ENCODE measurements around the gene DYNC1LI2. TPM values are rescaled to one million over a fixed set of nuclear protein-coding genes. Genes with fewer than 3 reads are reported as not detected.
"Not testable (repeated sequence)": the region's sequence is repeated elsewhere in the genome, so short reads cannot be mapped to it uniquely, and the experiment has no call there.

Gene DYNC1LI2
- total and polyA plus RNA-seq, 5 donors, result 42.0 to 110 (median 89.6) TPM

DNA sequence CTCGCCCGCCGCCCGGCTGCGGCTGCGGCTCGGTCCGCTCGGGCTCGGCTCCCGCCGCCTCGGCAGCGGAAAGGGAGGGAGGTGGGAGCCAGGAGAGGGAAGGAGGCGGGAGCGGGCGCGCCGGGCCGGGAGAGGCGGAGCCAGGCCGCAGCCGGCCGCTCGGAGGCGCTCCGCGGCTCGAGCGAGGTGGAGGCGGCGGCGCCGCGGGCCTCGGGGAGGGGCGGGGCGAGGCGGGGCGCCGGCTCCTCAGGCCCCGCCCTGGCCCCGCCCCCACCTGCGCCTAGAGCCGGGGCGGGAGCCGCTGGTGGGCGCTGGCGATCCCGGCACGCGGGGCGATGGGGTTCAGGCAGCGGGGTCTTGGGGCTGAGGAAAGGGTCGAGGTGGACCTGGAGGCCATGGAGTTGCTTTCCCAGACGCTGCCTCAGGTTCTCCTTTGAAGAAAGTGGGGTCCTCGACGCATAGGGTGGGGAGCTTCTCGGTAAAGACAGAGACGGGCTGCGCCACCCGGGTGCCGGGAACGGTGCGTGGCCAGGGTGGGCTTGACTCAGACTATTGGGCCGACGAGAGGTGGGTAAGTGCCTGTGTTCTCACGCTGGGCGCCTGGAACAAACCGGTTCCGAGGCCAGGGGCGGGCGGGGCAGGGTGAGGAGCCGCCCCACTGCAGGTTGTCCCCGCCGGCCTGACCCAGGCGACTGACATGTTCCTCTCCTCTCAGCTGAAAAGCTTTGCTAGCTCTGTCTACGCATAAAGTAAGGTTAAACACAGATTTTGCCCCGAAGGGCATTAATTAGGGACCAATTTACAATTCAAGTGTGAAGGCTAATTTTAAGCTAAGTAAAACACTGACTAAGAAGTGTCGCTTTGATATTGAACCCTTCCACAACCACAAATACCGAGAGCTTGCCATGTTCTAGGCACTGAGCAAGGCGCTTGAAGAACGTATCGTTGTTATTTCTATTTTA, 54.5 kb downstream of the DYNC1LI2 start, which contains the start of gene CMTM4:
Gene CMTM4 (minus strand): TSS at position 75 of the 962 bp plus-strand sequence. CDS start 218 bp downstream, outside the sequence.
- Histone ChIP-seq H3K4me1 (ENCODE audit: control insufficient read depth, insufficient read depth, low read length) (peaks cover 7% of the 10 kb centered on the region), H3K9me3 (ENCODE audit: control insufficient read depth, low read length) (no peaks in the 10 kb centered on the region), H3K4me3 (ENCODE audit: low read length) (peak within 1 kb of the TSS; percentile 55), H3K27ac (ENCODE audit: low read length) (no peak within 1 kb of the TSS), H3K27me3 (ENCODE audit: control insufficient read depth, insufficient read depth) (no peaks in the 10 kb centered on the region)
- peak; percentile 86 to 95 (median 94) for DNase-seq
- intact Hi-C loops (cut with DNase I), result no loop called here
- ATAC-seq, result peak; percentile 95 to 97
- 4% methylated on average over 83 of the region's 84 CpGs for WGBS

DNA sequence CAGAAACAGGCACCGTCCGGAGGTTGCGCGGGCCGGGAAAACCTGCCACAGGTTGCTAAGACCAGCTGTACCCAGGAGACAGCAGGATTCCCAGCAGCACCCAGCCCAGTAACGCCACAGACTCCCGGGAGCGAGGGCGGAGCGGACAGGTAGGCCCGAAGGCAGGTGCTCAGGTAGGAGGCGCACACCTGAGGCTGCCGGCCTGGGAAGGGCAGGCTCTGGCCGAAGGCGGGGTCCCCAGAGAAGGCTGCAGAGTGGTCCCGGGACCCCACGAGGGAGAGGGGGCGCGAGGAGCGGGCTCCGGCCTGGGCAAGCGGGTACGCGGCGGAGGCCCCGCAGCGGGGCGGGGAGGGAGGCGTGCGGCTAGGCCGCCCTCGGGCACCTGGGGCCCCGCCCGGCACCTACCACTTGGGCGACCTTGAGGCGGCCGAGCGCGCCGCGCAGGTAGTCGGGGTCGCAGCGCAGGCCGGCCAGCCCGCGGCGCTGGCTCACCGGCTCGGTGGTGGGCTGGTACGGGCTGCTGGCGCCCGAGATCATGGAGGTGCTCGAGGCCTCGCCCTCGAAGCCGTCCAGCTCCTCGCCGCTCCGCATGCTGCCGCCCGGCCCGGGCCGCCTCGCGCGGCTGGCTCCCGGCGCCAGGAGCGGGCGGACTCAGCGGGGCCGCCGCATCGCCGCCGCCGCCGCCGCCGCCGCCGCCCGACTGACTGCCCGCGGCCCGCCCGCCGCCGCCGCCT, 55.3 kb downstream of the DYNC1LI2 start:
- ATAC-seq (peak; percentile 11 to 18), DNase-seq (peak; percentile 23 to 71 (median 68))
- intact Hi-C loops (cut with DNase I), result no loop called here
- no peaks in the 10 kb centered on the region for H3K9me3 ChIP-seq (ENCODE audit: control insufficient read depth, low read length)
- no peak overlapping the region for H3K27ac ChIP-seq (ENCODE audit: low read length)
- peak overlapping the region; percentile 55 for H3K4me3 ChIP-seq (ENCODE audit: low read length)
- H3K27me3 ChIP-seq (ENCODE audit: control insufficient read depth, insufficient read depth), result no peaks in the 10 kb centered on the region
- peaks cover 7% of the 10 kb centered on the region for H3K4me1 ChIP-seq (ENCODE audit: control insufficient read depth, insufficient read depth, low read length)
- WGBS, result 2% methylated on average over 91 of the region's 91 CpGs

- H3K4me1 ChIP-seq (ENCODE audit: control insufficient read depth, insufficient read depth, low read length), result peaks cover 7% of the 10 kb centered on the region
- 60% methylated on average over 8 of the region's 8 CpGs for WGBS
- ATAC-seq (no peak), DNase-seq (peak in 1 of 3 donors; percentile 59)
- no peaks in the 10 kb centered on the region for H3K27me3 ChIP-seq (ENCODE audit: control insufficient read depth, insufficient read depth)
- H3K4me3 ChIP-seq (ENCODE audit: low read length), result peak overlapping the region; percentile 55
- H3K9me3 ChIP-seq (ENCODE audit: control insufficient read depth, low read length), result no peaks in the 10 kb centered on the region
- intact Hi-C loops (cut with DNase I), result no loop called here
- H3K27ac ChIP-seq (ENCODE audit: low read length), result no peak overlapping the region
These were observed 55.9 kb downstream of the DYNC1LI2 start for GRCh38 chr16:66695471-66695934.

DNA sequence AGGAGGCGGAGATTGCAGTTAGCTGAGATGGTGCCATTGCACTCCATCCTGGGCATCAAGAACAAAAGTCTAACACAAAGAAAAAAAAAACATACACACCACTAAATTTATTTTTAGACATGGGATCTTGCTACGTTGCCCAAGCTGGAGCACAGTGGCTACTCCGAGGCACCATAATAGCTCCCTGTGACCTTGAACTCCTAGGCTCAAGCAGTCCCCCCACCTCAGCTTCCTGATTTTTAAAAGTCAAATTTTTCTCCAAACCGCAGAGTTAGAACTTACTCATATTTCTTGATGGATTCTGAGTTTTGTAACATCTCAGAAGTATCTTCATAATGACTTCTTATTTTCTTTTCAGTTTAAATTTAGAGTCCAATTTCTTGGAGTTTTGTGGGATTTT, 58.3 kb downstream of the DYNC1LI2 start:
- no peak for DNase-seq
- no peak for ATAC-seq
- peaks cover 7% of the 10 kb centered on the region for H3K4me1 ChIP-seq (ENCODE audit: control insufficient read depth, insufficient read depth, low read length)
- no peak overlapping the region for H3K27ac ChIP-seq (ENCODE audit: low read length)
- 91% methylated on average over 4 of the region's 4 CpGs for WGBS
- no peaks in the 10 kb centered on the region for H3K27me3 ChIP-seq (ENCODE audit: control insufficient read depth, insufficient read depth)
- no peak overlapping the region for H3K4me3 ChIP-seq (ENCODE audit: low read length)
- no peaks in the 10 kb centered on the region for H3K9me3 ChIP-seq (ENCODE audit: control insufficient read depth, low read length)
- intact Hi-C loops (cut with DNase I), result no loop called here

- DNase-seq (no peak), ATAC-seq (no peak)
- intact Hi-C loops (cut with DNase I), result no loop called here
- Histone ChIP-seq H3K4me1 (ENCODE audit: control insufficient read depth, insufficient read depth, low read length) (peaks cover 7% of the 10 kb centered on the region), H3K4me3 (ENCODE audit: low read length) (no peak overlapping the region), H3K9me3 (ENCODE audit: control insufficient read depth, low read length) (no peaks in the 10 kb centered on the region), H3K27me3 (ENCODE audit: control insufficient read depth, insufficient read depth) (no peaks in the 10 kb centered on the region), H3K27ac (ENCODE audit: low read length) (no peak overlapping the region)
- WGBS, result 92% methylated on average over 6 of the region's 6 CpGs
These were observed 59.1 kb downstream of the DYNC1LI2 start for GRCh38 chr16:66692341-66692740.

GRCh38 chr16:66691234-66691633, 60.2 kb downstream of the DYNC1LI2 start:
- peaks cover 7% of the 10 kb centered on the region for H3K4me1 ChIP-seq (ENCODE audit: control insufficient read depth, insufficient read depth, low read length)
- no peaks in the 10 kb centered on the region for H3K27me3 ChIP-seq (ENCODE audit: control insufficient read depth, insufficient read depth)
- no peak for ATAC-seq
- no peak for DNase-seq
- 90% methylated on average over 6 of the region's 6 CpGs for WGBS
- H3K27ac ChIP-seq (ENCODE audit: low read length), result no peak overlapping the region
- intact Hi-C loops (cut with DNase I), result no loop called here
- H3K4me3 ChIP-seq (ENCODE audit: low read length), result no peak overlapping the region
- no peaks in the 10 kb centered on the region for H3K9me3 ChIP-seq (ENCODE audit: control insufficient read depth, low read length)

GRCh38 chr16:66690106-66690847, 61.1 kb downstream of the DYNC1LI2 start:
- WGBS, result 81% methylated on average over 7 of the region's 7 CpGs
- DNase-seq, result no peak
- H3K4me3 ChIP-seq (ENCODE audit: low read length), result no peak overlapping the region
- no peaks in the 10 kb centered on the region for H3K27me3 ChIP-seq (ENCODE audit: control insufficient read depth, insufficient read depth)
- no peak overlapping the region for H3K27ac ChIP-seq (ENCODE audit: low read length)
- no peaks in the 10 kb centered on the region for H3K9me3 ChIP-seq (ENCODE audit: control insufficient read depth, low read length)
- intact Hi-C loops (cut with DNase I), result no loop called here
- H3K4me1 ChIP-seq (ENCODE audit: control insufficient read depth, insufficient read depth, low read length), result no peaks in the 10 kb centered on the region
- ATAC-seq, result no peak

DNA sequence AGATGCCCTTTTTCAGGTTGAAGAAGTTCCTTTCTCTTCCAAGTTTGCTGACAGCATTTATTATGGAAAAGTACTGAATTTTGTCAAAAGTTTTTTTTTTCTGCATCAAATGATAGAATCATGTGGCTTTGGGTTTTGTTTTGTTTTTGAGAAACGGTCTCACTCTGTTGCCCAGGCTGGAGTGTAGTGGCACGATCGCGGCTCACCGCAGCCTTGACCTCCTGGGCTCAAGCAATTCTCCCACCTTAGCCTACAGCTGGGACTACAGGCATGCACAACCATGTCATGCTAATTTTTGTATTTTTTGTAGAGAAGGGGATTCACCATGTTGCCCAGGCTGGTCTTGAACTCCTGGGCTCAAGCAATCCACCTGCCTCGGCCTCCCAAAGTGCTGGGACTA, 62.1 kb downstream of the DYNC1LI2 start:
- no peaks in the 10 kb centered on the region for H3K9me3 ChIP-seq (ENCODE audit: control insufficient read depth, low read length)
- intact Hi-C loops (cut with DNase I), result no loop called here
- ATAC-seq (no peak), DNase-seq (no peak)
- 94% methylated on average over 6 of the region's 6 CpGs for WGBS
- H3K4me1 ChIP-seq (ENCODE audit: control insufficient read depth, insufficient read depth, low read length), result no peaks in the 10 kb centered on the region
- no peak overlapping the region for H3K4me3 ChIP-seq (ENCODE audit: low read length)
- no peak overlapping the region for H3K27ac ChIP-seq (ENCODE audit: low read length)
- no peaks in the 10 kb centered on the region for H3K27me3 ChIP-seq (ENCODE audit: control insufficient read depth, insufficient read depth)

GRCh38 chr16:66687906-66688625, 63.3 kb downstream of the DYNC1LI2 start:
- H3K27me3 ChIP-seq (ENCODE audit: control insufficient read depth, insufficient read depth), result no peaks in the 10 kb centered on the region
- H3K9me3 ChIP-seq (ENCODE audit: control insufficient read depth, low read length), result no peaks in the 10 kb centered on the region
- DNase-seq (no peak), ATAC-seq (no peak)
- intact Hi-C loops (cut with DNase I), result no loop called here
- no peaks in the 10 kb centered on the region for H3K4me1 ChIP-seq (ENCODE audit: control insufficient read depth, insufficient read depth, low read length)
- WGBS, result 81% methylated on average over 9 of the region's 9 CpGs
- H3K4me3 ChIP-seq (ENCODE audit: low read length), result no peak overlapping the region
- H3K27ac ChIP-seq (ENCODE audit: low read length), result no peak overlapping the region

- H3K27ac ChIP-seq (ENCODE audit: low read length); DNase-seq; ATAC-seq; H3K4me3 ChIP-seq (ENCODE audit: low read length); intact Hi-C loops (cut with DNase I); H3K4me1 ChIP-seq (ENCODE audit: control insufficient read depth, insufficient read depth, low read length); H3K9me3 ChIP-seq (ENCODE audit: control insufficient read depth, low read length); H3K27me3 ChIP-seq (ENCODE audit: control insufficient read depth, insufficient read depth): not testable (repeated sequence)
- WGBS, result 95% methylated on average over 14 of the region's 14 CpGs
These were observed 65.8 kb downstream of the DYNC1LI2 start for GRCh38 chr16:66685501-66686115.

Measured in right cardiac atrium (tissue), 5 donors.